Liver (tissue), 9 donors: ENCODE results near the gene ZBTB38. TPM values are rescaled to one million over a fixed set of nuclear protein-coding genes. Genes with fewer than 3 reads are reported as not detected.

Experiments
- DNase-seq: peaks from one replicate; pipeline ENCODE4 v3.0.0-alpha.2; 2017; ENCODE audit warnings: low spot score
- H3K27ac ChIP-seq, 2 donors: one replicate each; pipeline ENCODE4 v1.7.0; 2013; ENCODE audit warnings: inconsistent platforms in 2 of 2, low read length in 2 of 2, control low read depth in 1 of 2, low read depth in 1 of 2, mild to moderate bottlenecking in 1 of 2
- H3K27me3 ChIP-seq, 4 donors: one replicate each; pipeline versions ENCODE4 v1.6.1 to v1.7.0; 2013; ENCODE audit warnings: low read length in 3 of 4, inconsistent platforms in 1 of 4, mild to moderate bottlenecking in 1 of 4, moderate library complexity in 1 of 4; ENCODE audit not compliant: control insufficient read depth in 4 of 4, insufficient read depth in 4 of 4
- H3K36me3 ChIP-seq, 4 donors: one replicate each; pipeline versions ENCODE4 v1.6.1 to v1.7.0; 2013; ENCODE audit warnings: low read length in 3 of 4, mild to moderate bottlenecking in 3 of 4, low read depth in 1 of 4, moderate library complexity in 1 of 4; ENCODE audit not compliant: control insufficient read depth in 4 of 4, insufficient read depth in 3 of 4
- H3K4me1 ChIP-seq, 4 donors: one replicate each; pipeline versions ENCODE4 v1.6.1 to v1.7.0; 2013; ENCODE audit warnings: low read length in 3 of 4, mild to moderate bottlenecking in 3 of 4, moderate library complexity in 1 of 4; ENCODE audit not compliant: control insufficient read depth in 4 of 4, insufficient read depth in 4 of 4
- H3K4me3 ChIP-seq, 3 donors: one replicate each; pipeline versions ENCODE4 v1.6.1 to v1.7.0; 2013; ENCODE audit warnings: low read length in 3 of 3, control low read depth in 1 of 3, low read depth in 1 of 3, mild to moderate bottlenecking in 1 of 3
- H3K9ac ChIP-seq, 2 donors: one replicate each; pipeline ENCODE4 v1.7.0; 2013; ENCODE audit warnings: low read length in 2 of 2, mild to moderate bottlenecking in 2 of 2, moderate library complexity in 2 of 2, control low read depth in 1 of 2, low read depth in 1 of 2
- H3K9me3 ChIP-seq, 4 donors: one replicate each; pipeline versions ENCODE4 v1.6.1 to v1.7.0; 2013; ENCODE audit warnings: low read length in 3 of 4; ENCODE audit not compliant: control insufficient read depth in 4 of 4
- FOXA1 ChIP-seq: IDR thresholded peaks from 2 replicates; pipeline ENCODE4 v1.6.1; 2016; ENCODE audit warnings: antibody characterized with exemption
- FOXA2 ChIP-seq: IDR thresholded peaks from 2 replicates; pipeline ENCODE4 v1.6.1; 2016; ENCODE audit warnings: antibody characterized with exemption
- HNF4A ChIP-seq, 2 donors: conservative IDR thresholded peaks; 2 replicates each; pipeline ENCODE4 v1.6.1; 2016; ENCODE audit warnings: antibody characterized with exemption in 2 of 2, mild to moderate bottlenecking in 2 of 2
- HNF4G ChIP-seq: IDR thresholded peaks from 2 replicates; pipeline ENCODE4 v1.6.1; 2016; ENCODE audit warnings: antibody characterized with exemption
- JUND ChIP-seq, 2 donors: IDR thresholded peaks; 2 replicates each; pipeline ENCODE4 v1.6.1; 2016; ENCODE audit warnings: antibody characterized with exemption in 2 of 2
- NR2F2 ChIP-seq: IDR thresholded peaks from 2 replicates; pipeline ENCODE4 v1.6.1; 2016; ENCODE audit warnings: antibody characterized with exemption
- RXRA ChIP-seq, 2 donors: IDR thresholded peaks; 2 replicates each; pipeline ENCODE4 v1.6.1; 2017 to 2018; ENCODE audit warnings: antibody characterized with exemption in 2 of 2, mild to moderate bottlenecking in 1 of 2
- SP1 ChIP-seq: IDR thresholded peaks from 2 replicates; pipeline ENCODE4 v1.6.1; 2018; ENCODE audit warnings: antibody characterized with exemption, mild to moderate bottlenecking
- TAF1 ChIP-seq: conservative IDR thresholded peaks from 2 replicates; pipeline ENCODE4 v1.6.1; 2016; ENCODE audit warnings: antibody characterized with exemption, mild to moderate bottlenecking
- YY1 ChIP-seq: IDR thresholded peaks from 2 replicates; pipeline ENCODE4 v1.6.1; 2016; ENCODE audit warnings: antibody characterized with exemption, mild to moderate bottlenecking
- WGBS: extraction: QIAGEN DNeasy Blood & Tissue Kit; methylation state at CpG from one replicate; pipeline ENCODE4 v1.1.7; 2013; 5-methylcytosine and 5-hydroxymethylcytosine counted together
- polyA plus RNA-seq, 2 donors: library from polyadenylated mRNA; stranded (reverse) in 1 of 2; unstranded in 1 of 2; fragments of 200-250 nt in 1 of 2; fragments of >200 nt in 1 of 2; fragmentation: Nextera tagmentation in 1 of 2; extraction: Ambion mirVana in 1 of 2; gene quantifications; one replicate each; pipeline versions ENCODE4 v1.2.1 to v1.2.3, GENCODE V29; 2013 to 2015
- total RNA-seq, 2 donors: library from RNA; depleted of rRNA; stranded (reverse); fragments of >200 nt; gene quantifications; one replicate each; pipeline ENCODE4 v1.2.3, GENCODE V29; 2014
- TF ChIP-seq, protein P1 (sequence below): IDR thresholded peaks from 2 replicates; pipeline ENCODE4 v1.6.1; 2016; ENCODE audit warnings: antibody characterized with exemption, mild to moderate bottlenecking
- TF ChIP-seq, protein P2 (sequence below): IDR thresholded peaks from 2 replicates; pipeline ENCODE4 v1.6.1; 2016; ENCODE audit warnings: antibody characterized with exemption
- TF ChIP-seq, protein P3 (sequence below): IDR thresholded peaks from 2 replicates; pipeline ENCODE4 v1.6.1; 2016; ENCODE audit warnings: antibody characterized with exemption
- TF ChIP-seq, protein P4 (sequence below): IDR thresholded peaks from 2 replicates; pipeline ENCODE4 v1.6.1; 2016; ENCODE audit warnings: antibody characterized with exemption
- donor health status: healthy.
- donor health status: healthy.
- donor health status: healthy.
- donor health status: healthy.
- donor health status: healthy.

Gene ZBTB38
- total and polyA plus RNA-seq, 4 donors: 9.5 to 57.3 (median 19.5) TPM

DNA sequence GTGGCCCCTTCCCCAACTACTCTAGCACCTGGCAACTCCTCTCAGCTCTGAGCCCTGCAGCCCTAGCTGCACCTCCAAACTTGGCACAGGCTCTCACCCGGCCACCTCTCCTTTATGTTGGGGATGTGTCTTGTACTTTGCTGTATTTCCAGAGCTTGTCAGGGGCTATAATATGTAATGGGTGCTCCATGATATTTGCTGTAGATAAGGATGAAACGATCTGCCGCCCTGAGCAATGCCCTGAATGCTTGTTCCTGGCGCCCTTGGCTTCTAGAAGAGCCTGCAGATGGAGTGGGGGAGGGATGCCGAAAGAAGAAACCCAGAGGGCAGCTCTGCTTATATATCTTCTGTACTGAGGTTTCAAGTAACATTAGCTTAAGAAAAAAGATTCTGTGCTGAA lies 35.9 kb upstream of the ZBTB38 start:
- no peaks in the 10 kb centered on the region for H3K36me3 ChIP-seq
- peaks cover 0 to 1% (median 0%) of the 10 kb centered on the region in 4 donors for H3K4me1 ChIP-seq
- no peaks in the 10 kb centered on the region for H3K27me3 ChIP-seq
- no peak overlapping the region for H3K4me3 ChIP-seq
- no peaks in the 10 kb centered on the region for H3K9me3 ChIP-seq
- H3K27ac ChIP-seq: no peak overlapping the region
- no peak for DNase-seq
- 79% methylated on average over 5 of the region's 5 CpGs for WGBS
- no peak overlapping the region for H3K9ac ChIP-seq
- TF ChIP-seq SP1 (no peak), NR2F2 (no peak)
- TF ChIP-seq, protein P1, sequence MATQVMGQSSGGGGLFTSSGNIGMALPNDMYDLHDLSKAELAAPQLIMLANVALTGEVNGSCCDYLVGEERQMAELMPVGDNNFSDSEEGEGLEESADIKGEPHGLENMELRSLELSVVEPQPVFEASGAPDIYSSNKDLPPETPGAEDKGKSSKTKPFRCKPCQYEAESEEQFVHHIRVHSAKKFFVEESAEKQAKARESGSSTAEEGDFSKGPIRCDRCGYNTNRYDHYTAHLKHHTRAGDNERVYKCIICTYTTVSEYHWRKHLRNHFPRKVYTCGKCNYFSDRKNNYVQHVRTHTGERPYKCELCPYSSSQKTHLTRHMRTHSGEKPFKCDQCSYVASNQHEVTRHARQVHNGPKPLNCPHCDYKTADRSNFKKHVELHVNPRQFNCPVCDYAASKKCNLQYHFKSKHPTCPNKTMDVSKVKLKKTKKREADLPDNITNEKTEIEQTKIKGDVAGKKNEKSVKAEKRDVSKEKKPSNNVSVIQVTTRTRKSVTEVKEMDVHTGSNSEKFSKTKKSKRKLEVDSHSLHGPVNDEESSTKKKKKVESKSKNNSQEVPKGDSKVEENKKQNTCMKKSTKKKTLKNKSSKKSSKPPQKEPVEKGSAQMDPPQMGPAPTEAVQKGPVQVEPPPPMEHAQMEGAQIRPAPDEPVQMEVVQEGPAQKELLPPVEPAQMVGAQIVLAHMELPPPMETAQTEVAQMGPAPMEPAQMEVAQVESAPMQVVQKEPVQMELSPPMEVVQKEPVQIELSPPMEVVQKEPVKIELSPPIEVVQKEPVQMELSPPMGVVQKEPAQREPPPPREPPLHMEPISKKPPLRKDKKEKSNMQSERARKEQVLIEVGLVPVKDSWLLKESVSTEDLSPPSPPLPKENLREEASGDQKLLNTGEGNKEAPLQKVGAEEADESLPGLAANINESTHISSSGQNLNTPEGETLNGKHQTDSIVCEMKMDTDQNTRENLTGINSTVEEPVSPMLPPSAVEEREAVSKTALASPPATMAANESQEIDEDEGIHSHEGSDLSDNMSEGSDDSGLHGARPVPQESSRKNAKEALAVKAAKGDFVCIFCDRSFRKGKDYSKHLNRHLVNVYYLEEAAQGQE: no peak

DNA sequence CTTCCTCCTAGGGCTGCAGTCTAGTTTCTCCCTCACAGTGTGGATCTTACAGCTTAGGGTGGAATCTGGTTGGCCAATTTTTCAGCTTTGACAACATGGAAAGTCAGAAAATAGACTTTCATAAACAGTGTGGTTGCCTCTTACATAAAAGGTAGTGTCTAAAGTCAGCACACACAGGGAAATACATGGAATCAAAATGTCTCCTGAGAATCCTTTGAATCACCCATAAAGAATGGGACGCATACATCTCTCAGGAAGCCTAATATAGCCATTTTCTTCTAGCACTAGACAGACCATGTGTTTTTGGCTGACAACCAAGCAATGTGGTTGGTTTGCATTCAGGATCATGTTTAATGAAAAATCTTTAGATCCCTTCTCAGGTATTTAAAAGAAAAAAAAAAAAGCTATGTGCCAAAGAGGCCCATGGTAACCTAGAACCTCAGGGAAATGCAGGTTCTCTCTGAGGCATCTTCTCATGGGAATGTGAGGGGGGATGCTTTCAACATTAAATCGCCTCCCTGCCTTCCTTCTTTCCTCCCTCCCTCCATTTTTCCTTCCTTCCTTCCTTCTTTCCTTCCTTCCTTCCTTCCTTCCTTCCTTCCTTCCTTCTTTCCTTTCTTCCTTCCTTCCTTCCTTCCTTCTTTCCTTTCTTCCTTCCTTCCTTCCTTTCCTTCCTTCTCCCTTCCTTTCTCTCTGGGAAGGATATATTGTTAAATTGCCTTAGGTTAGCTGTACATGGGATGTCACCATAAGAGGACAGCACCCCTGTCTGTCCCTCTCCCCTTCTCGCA lies 34.3 kb upstream of the ZBTB38 start:
- Histone ChIP-seq H3K4me1 (peaks cover 0 to 10% (median 3%) of the 10 kb centered on the region in 4 donors), H3K4me3 (no peak overlapping the region), H3K9ac (no peak overlapping the region), H3K36me3 (no peaks in the 10 kb centered on the region), H3K9me3 (no peaks in the 10 kb centered on the region), H3K27me3 (no peaks in the 10 kb centered on the region), H3K27ac (no peak overlapping the region)
- no peak for TF ChIP-seq HNF4A (conservative IDR thresholded peaks at IDR 0.05)
- TF ChIP-seq TAF1: no peak
- no peak for TF ChIP-seq HNF4G
- TF ChIP-seq FOXA2: no peak
- TF ChIP-seq, protein P2, sequence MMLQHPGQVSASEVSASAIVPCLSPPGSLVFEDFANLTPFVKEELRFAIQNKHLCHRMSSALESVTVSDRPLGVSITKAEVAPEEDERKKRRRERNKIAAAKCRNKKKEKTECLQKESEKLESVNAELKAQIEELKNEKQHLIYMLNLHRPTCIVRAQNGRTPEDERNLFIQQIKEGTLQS: no peak
- TF ChIP-seq, protein P3, sequence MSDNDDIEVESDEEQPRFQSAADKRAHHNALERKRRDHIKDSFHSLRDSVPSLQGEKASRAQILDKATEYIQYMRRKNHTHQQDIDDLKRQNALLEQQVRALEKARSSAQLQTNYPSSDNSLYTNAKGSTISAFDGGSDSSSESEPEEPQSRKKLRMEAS: no peak
- no peak for TF ChIP-seq JUND (IDR thresholded peaks at IDR 0.05)
- no peak for TF ChIP-seq SP1
- no peak for DNase-seq
- 99% methylated on average over 3 of the region's 3 CpGs for WGBS

DNA sequence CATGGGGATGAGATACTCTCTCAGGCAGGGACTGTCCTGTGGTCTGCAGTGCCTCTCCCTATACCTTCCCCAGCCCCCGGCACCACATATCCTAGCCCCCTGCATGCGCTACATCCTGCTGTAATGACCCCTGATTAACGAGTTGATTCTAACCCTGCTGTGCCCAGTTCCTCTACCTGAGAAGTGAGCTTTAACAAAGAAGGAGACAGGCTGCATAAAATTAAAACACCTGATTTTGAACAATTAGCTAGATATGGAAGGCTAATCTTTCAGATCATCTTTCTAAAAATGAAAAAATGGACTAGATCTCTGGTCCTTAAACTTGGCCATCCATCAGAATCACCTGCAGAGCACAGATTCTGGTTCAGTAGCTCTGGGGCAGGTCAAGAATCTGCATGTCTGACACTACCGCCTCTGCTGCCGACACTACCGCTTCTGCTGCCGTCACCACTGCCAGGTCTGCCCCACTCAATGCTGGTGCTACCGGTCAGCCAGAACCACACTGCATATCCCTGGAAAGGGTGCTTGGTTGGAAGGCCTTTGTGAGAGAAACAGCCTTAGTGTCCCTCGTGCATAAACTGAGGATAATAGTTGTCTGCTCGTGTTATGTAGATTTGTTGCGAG lies 33.6 kb upstream of the ZBTB38 start:
- Histone ChIP-seq H3K27ac (no peak overlapping the region), H3K4me3 (no peak overlapping the region), H3K27me3 (no peaks in the 10 kb centered on the region), H3K9me3 (no peaks in the 10 kb centered on the region), H3K9ac (no peak overlapping the region), H3K36me3 (no peaks in the 10 kb centered on the region), H3K4me1 (peaks cover 0 to 12% (median 3%) of the 10 kb centered on the region in 4 donors)
- TF ChIP-seq FOXA2 (no peak), HNF4A (conservative IDR thresholded peaks at IDR 0.05) (no peak), RXRA (IDR thresholded peaks at IDR 0.05) (no peak), NR2F2 (no peak), FOXA1 (no peak), YY1 (no peak), JUND (IDR thresholded peaks at IDR 0.05) (no peak), SP1 (no peak)
- TF ChIP-seq, protein P1: no peak
- TF ChIP-seq, protein P4, sequence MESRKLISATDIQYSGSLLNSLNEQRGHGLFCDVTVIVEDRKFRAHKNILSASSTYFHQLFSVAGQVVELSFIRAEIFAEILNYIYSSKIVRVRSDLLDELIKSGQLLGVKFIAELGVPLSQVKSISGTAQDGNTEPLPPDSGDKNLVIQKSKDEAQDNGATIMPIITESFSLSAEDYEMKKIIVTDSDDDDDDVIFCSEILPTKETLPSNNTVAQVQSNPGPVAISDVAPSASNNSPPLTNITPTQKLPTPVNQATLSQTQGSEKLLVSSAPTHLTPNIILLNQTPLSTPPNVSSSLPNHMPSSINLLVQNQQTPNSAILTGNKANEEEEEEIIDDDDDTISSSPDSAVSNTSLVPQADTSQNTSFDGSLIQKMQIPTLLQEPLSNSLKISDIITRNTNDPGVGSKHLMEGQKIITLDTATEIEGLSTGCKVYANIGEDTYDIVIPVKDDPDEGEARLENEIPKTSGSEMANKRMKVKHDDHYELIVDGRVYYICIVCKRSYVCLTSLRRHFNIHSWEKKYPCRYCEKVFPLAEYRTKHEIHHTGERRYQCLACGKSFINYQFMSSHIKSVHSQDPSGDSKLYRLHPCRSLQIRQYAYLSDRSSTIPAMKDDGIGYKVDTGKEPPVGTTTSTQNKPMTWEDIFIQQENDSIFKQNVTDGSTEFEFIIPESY: no peak
- 97% methylated on average over 11 of the region's 11 CpGs for WGBS
- DNase-seq: no peak
